GM12878 (cell line): ENCODE measurements around the gene TECTA. TPM values are rescaled to one million over a fixed set of nuclear protein-coding genes. Genes with fewer than 3 reads are reported as not detected.

Experiments used
- CHD2 ChIP-seq: IDR thresholded peaks from 2 replicates; pipeline ENCODE4 v1.6.1; 2011; ENCODE audit warnings: low read depth, low read length, improper control_type of control experiment, borderline replicate concordance
- E2F4 ChIP-seq: IDR thresholded peaks from 2 replicates; pipeline ENCODE4 v1.6.1; 2012; ENCODE audit warnings: low read depth, low read length, improper control_type of control experiment
- LARP7 ChIP-seq: fragments of 450-650 bp; IDR thresholded peaks from 2 replicates; pipeline ENCODE4 v1.6.1; 2017; ENCODE audit warnings: mild to moderate bottlenecking
- SREBF2 ChIP-seq: IDR thresholded peaks from 2 replicates; pipeline ENCODE4 v1.6.1; 2012; ENCODE audit warnings: mild to moderate bottlenecking, low read length
- YY1 ChIP-seq: IDR thresholded peaks from 2 replicates; pipeline ENCODE4 v1.6.1; 2011; ENCODE audit warnings: low read depth, mild to moderate bottlenecking, low read length
- ZZZ3 ChIP-seq: IDR thresholded peaks from 2 replicates; pipeline ENCODE4 v1.6.1; 2011; ENCODE audit warnings: low read depth; ENCODE audit not compliant: control insufficient read depth, insufficient read length
- polyA plus RNA-seq, 11 experiments: library from polyadenylated mRNA; depleted of rRNA in 4 of 11; unstranded in 6 of 11; stranded (reverse) in 5 of 11; fragments of >200 nt; fragmentation: Nextera tagmentation in 4 of 11; fragmentation: Illumina TruSeq in 1 of 11; extraction: Ambion mirVana in 4 of 11; extraction: Trizol in 1 of 11; gene quantifications; 1 replicate in 1 of 11; 2 replicates in 10 of 11; pipeline versions ENCODE4 v1.2.1 to v1.2.3, GENCODE V29; 2011 to 2016; ENCODE audit warnings: inconsistent platforms in 2 of 11, missing spikeins in 2 of 11, low read depth in 1 of 11
- total RNA-seq, 4 experiments: library from RNA; depleted of rRNA in 3 of 4; stranded (reverse); fragments of >200 nt in 3 of 4; fragmentation: Illumina TruSeq in 1 of 4; extraction: Trizol in 1 of 4; gene quantifications; 2 replicates each; pipeline versions ENCODE4 v1.2.1 to v1.2.3, GENCODE V29; 2013 to 2021
- TF ChIP-seq, protein P1 (sequence below): fragments of 450-650 bp; formaldehyde crosslinking; IDR thresholded peaks from 2 replicates; pipeline ENCODE4 v1.4.0; 2022; ENCODE audit warnings: mild to moderate bottlenecking, moderate library complexity
- TF ChIP-seq, protein P2 (sequence below): IDR thresholded peaks from 2 replicates; pipeline ENCODE4 v1.6.1; 2012; ENCODE audit warnings: low read depth, low read length, improper control_type of control experiment

TECTA gene
- total and polyA plus RNA-seq, 10 of the 15 experiments (the other 5 are each of a cell fraction or from before 2014, with no cell fraction given) = under 0.01 to 0.14 (median 0.05) TPM; not detected in 1

DNA sequence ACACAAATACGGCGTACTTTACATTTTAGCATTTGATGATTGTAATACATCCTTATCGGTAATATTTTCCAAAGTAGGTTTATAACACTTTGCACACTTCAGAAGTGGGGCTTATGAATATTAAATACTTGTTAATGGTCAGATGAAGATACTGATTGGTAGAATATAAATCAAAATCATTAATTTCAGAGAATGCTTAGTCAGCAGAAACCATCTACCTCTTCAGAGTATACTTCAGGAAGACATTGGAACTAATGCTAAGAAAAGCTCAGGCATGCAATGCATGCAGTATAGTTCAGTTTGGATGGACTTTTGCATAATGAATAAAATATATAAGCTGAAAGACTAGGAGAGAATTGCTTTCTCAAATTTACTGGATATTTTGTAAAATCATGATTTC lies 19.7 kb upstream of the TECTA start (continued):
- TF ChIP-seq, protein P1, sequence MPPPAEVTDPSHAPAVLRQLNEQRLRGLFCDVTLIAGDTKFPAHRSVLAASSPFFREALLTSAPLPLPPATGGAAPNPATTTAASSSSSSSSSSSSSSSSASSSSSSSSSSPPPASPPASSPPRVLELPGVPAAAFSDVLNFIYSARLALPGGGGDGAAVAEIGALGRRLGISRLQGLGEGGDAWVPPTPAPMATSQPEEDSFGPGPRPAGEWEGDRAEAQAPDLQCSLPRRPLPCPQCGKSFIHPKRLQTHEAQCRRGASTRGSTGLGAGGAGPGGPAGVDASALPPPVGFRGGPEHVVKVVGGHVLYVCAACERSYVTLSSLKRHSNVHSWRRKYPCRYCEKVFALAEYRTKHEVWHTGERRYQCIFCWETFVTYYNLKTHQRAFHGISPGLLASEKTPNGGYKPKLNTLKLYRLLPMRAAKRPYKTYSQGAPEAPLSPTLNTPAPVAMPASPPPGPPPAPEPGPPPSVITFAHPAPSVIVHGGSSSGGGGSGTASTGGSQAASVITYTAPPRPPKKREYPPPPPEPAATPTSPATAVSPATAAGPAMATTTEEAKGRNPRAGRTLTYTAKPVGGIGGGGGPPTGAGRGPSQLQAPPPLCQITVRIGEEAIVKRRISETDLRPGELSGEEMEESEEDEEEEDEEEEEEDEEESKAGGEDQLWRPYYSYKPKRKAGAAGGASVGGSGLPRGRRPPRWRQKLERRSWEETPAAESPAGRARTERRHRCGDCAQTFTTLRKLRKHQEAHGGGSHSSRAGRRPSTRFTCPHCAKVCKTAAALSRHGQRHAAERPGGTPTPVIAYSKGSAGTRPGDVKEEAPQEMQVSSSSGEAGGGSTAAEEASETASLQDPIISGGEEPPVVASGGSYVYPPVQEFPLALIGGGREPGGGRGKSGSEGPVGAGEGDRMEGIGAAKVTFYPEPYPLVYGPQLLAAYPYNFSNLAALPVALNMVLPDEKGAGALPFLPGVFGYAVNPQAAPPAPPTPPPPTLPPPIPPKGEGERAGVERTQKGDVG = no peak
- TF ChIP-seq LARP7 = no peak
- no peak for TF ChIP-seq ZZZ3
- no peak for TF ChIP-seq CHD2
- TF ChIP-seq, protein P2, sequence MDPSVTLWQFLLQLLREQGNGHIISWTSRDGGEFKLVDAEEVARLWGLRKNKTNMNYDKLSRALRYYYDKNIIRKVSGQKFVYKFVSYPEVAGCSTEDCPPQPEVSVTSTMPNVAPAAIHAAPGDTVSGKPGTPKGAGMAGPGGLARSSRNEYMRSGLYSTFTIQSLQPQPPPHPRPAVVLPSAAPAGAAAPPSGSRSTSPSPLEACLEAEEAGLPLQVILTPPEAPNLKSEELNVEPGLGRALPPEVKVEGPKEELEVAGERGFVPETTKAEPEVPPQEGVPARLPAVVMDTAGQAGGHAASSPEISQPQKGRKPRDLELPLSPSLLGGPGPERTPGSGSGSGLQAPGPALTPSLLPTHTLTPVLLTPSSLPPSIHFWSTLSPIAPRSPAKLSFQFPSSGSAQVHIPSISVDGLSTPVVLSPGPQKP = no peak
- no peak for TF ChIP-seq E2F4
- TF ChIP-seq YY1 = no peak
- no peak for TF ChIP-seq SREBF2
